H1 (cell line): Measurements from ENCODE around the gene FBXW8.

ENCODE experiments used
- CREB1 ChIP-seq: IDR thresholded peaks from 2 replicates; pipeline ENCODE4 v1.6.1; 2012; ENCODE audit warnings: inconsistent platforms
- EP300 ChIP-seq, 2 experiments: IDR thresholded peaks; 1 replicate in 1 of 2; 2 replicates in 1 of 2; pipeline ENCODE4 v1.6.1; 2011 to 2012; ENCODE audit warnings: low read depth in 2 of 2, low read length in 2 of 2, mild to moderate bottlenecking in 2 of 2, borderline replicate concordance in 1 of 2, inconsistent platforms in 1 of 2, moderate library complexity in 1 of 2
- JUN ChIP-seq: IDR thresholded peaks from 2 replicates; pipeline ENCODE4 v1.6.1; 2011; ENCODE audit warnings: low read depth, mild to moderate bottlenecking, improper control_type of control experiment, low read length
- KDM1A ChIP-seq: fragments of 200-600, 300-600 bp; sonication (generic); IDR thresholded peaks from 2 replicates; pipeline ENCODE4 v1.7.1; 2016; ENCODE audit warnings: mild to moderate bottlenecking, low read length, borderline replicate concordance
- POLR2A ChIP-seq, 2 experiments: IDR thresholded peaks; 1 replicate in 1 of 2; 2 replicates in 1 of 2; pipeline ENCODE4 v1.6.1; 2011; ENCODE audit warnings: low read depth in 2 of 2, low read length in 2 of 2, mild to moderate bottlenecking in 2 of 2; ENCODE audit errors: control extremely low read depth in 1 of 2
- POLR2AphosphoS5 ChIP-seq: IDR thresholded peaks from 2 replicates; pipeline ENCODE4 v1.6.1; 2011; ENCODE audit warnings: low read depth, low read length
- SRF ChIP-seq: IDR thresholded peaks from 2 replicates; pipeline ENCODE4 v1.6.1; 2011; ENCODE audit warnings: mild to moderate bottlenecking, low read depth, low read length, moderate library complexity
- TCF12 ChIP-seq: IDR thresholded peaks from 2 replicates; pipeline ENCODE4 v1.6.1; 2011; ENCODE audit warnings: low read depth, mild to moderate bottlenecking, low read length
- TF ChIP-seq, protein P1 (sequence below), 3 experiments: IDR thresholded peaks; 1 replicate in 2 of 3; 2 replicates in 1 of 3; pipeline versions ENCODE4 v1.5.1 to v1.6.1; 2011; ENCODE audit warnings: low read length in 3 of 3, mild to moderate bottlenecking in 3 of 3, inconsistent platforms in 2 of 3, low read depth in 1 of 3, moderate library complexity in 1 of 3; ENCODE audit not compliant: insufficient read depth in 1 of 3; ENCODE audit errors: control extremely low read depth in 1 of 3
- TF ChIP-seq, protein P2 (sequence below): IDR thresholded peaks from 2 replicates; pipeline ENCODE4 v1.6.1; 2012; ENCODE audit warnings: inconsistent platforms

DNA sequence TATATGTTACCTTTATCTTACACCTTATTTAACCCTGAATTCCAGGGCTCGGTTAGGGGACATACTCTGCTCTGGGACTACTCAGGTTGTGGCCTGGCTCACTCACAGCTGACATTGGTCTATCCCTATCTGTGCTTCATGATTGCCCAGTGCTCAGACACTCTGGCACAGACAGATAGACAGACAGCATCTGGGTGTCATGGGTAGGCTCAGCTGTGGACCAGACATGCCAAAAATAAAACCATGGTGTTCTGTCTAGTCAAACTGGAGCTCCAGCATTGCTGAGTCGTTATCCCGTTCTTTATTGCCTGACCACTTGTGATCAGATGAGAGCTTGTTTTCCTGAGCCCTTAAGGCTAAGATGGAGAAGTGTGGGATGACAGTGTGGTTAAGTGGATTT is 29.0 kb downstream of the FBXW8 start:
- no peak for TF ChIP-seq SRF
- TF ChIP-seq, protein P1, sequence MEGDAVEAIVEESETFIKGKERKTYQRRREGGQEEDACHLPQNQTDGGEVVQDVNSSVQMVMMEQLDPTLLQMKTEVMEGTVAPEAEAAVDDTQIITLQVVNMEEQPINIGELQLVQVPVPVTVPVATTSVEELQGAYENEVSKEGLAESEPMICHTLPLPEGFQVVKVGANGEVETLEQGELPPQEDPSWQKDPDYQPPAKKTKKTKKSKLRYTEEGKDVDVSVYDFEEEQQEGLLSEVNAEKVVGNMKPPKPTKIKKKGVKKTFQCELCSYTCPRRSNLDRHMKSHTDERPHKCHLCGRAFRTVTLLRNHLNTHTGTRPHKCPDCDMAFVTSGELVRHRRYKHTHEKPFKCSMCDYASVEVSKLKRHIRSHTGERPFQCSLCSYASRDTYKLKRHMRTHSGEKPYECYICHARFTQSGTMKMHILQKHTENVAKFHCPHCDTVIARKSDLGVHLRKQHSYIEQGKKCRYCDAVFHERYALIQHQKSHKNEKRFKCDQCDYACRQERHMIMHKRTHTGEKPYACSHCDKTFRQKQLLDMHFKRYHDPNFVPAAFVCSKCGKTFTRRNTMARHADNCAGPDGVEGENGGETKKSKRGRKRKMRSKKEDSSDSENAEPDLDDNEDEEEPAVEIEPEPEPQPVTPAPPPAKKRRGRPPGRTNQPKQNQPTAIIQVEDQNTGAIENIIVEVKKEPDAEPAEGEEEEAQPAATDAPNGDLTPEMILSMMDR (IDR thresholded peaks at IDR 0.05; ENCODE audit: control extremely low read depth in 1 of 3, insufficient read depth in 1 of 3, low read depth in 1 of 3, low read length in 3 of 3) = no peak
- no peak for TF ChIP-seq CREB1
- no peak for TF ChIP-seq POLR2AphosphoS5
- TF ChIP-seq EP300 (IDR thresholded peaks at IDR 0.05; ENCODE audit: borderline replicate concordance in 1 of 2, low read depth in 2 of 2, low read length in 2 of 2) = no peak
- TF ChIP-seq POLR2A (IDR thresholded peaks at IDR 0.05; ENCODE audit: control extremely low read depth in 1 of 2, low read depth in 2 of 2, low read length in 2 of 2) = no peak
- TF ChIP-seq TCF12 = no peak
- TF ChIP-seq JUN = no peak
- TF ChIP-seq KDM1A = no peak
- TF ChIP-seq, protein P2, sequence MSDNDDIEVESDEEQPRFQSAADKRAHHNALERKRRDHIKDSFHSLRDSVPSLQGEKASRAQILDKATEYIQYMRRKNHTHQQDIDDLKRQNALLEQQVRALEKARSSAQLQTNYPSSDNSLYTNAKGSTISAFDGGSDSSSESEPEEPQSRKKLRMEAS = no peak
